Large intestine (tissue), 3 donors: ENCODE results near the gene SHISA4. TPM values are rescaled to one million over a fixed set of nuclear protein-coding genes. Genes with fewer than 3 reads are reported as not detected.

ENCODE experiments used
- DNase-seq, 2 donors: peaks; one replicate each; pipeline versions ENCODE4 v3.0.0 to v3.0.0-alpha.2; 2013
- H3K27ac ChIP-seq: one replicate; pipeline ENCODE4 v1.5.1; 2013; ENCODE audit warnings: low read length
- H3K27me3 ChIP-seq: 2 replicates; pipeline ENCODE4 v1.6.1; 2013; ENCODE audit warnings: low read length; ENCODE audit not compliant: control insufficient read depth, insufficient read depth
- H3K36me3 ChIP-seq: 2 replicates; pipeline ENCODE4 v1.6.1; 2013; ENCODE audit warnings: low read length; ENCODE audit not compliant: control insufficient read depth, insufficient read depth
- H3K4me1 ChIP-seq: one replicate; pipeline ENCODE4 v1.6.1; 2013; ENCODE audit warnings: low read length; ENCODE audit not compliant: control insufficient read depth, insufficient read depth
- H3K4me3 ChIP-seq: one replicate; pipeline ENCODE4 v1.5.1; 2013; ENCODE audit warnings: low read length
- H3K9me3 ChIP-seq: one replicate; pipeline ENCODE4 v1.6.1; 2013; ENCODE audit warnings: mild to moderate bottlenecking, low read depth, low read length, moderate library complexity; ENCODE audit not compliant: control insufficient read depth
- WGBS: methylation state at CpG from one replicate; pipeline ENCODE4 v1.1.5; 2013; ENCODE audit warnings: low lambda C conversion rate; ENCODE audit not compliant: insufficient coverage; 5-methylcytosine and 5-hydroxymethylcytosine counted together
- polyA plus RNA-seq: library from polyadenylated mRNA; unstranded; fragments of 120-200 nt; gene quantifications from one replicate; pipeline ENCODE4 v1.2.1, GENCODE V29; 2013

The SHISA4 gene
- polyA plus RNA-seq, 1 donor: 6.0 TPM

- Histone ChIP-seq H3K27me3 (peaks cover 60% of the 10 kb centered on the region), H3K4me3 (peak overlapping the region; percentile 40), H3K36me3 (no peaks in the 10 kb centered on the region), H3K27ac (no peak overlapping the region), H3K9me3 (peaks cover 3% of the 10 kb centered on the region), H3K4me1 (peaks cover 6% of the 10 kb centered on the region)
- WGBS: no CpG with 5 or more reads among the region's 33 CpGs
- DNase-seq: no peak
Observed at GRCh38 chr1:201889090-201889968, 631 bp downstream of the SHISA4 start.

DNA sequence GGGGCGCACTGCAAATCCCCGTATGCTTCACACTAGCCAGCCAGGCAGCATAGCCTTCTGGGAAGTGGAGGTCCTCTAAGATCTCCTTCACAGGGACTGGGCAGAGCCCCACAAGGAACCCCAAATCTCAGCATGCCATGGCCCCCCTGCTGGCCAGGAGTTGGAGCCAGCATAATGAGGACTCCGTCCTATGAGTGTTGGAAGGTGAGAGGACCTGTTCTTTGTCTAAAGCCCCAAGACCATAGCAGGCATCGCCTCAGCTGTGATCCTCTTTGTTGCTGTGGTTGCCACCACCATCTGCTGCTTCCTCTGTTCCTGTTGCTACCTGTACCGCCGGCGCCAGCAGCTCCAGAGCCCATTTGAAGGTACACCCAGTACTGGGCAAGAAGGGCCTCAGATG, 1.5 kb downstream of the SHISA4 start:
- WGBS: no CpG with 5 or more reads among the region's 7 CpGs
- DNase-seq: no peak
- H3K27ac ChIP-seq: no peak overlapping the region

GRCh38 chr1:201890806-201891450, 2.2 kb downstream of the SHISA4 start:
- H3K4me3 ChIP-seq: no peak overlapping the region
- H3K36me3 ChIP-seq: no peaks in the 10 kb centered on the region
- peaks cover 6% of the 10 kb centered on the region for H3K4me1 ChIP-seq
- peaks cover 48% of the 10 kb centered on the region for H3K27me3 ChIP-seq
- H3K27ac ChIP-seq: no peak overlapping the region
- no peak for DNase-seq
- peaks cover 3% of the 10 kb centered on the region for H3K9me3 ChIP-seq
- no CpG with 5 or more reads among the region's 3 CpGs for WGBS

More for the DNA sequence above, 1.5 kb downstream of the SHISA4 start:
- Histone ChIP-seq H3K36me3 (no peaks in the 10 kb centered on the region), H3K4me1 (peaks cover 6% of the 10 kb centered on the region), H3K4me3 (no peak overlapping the region), H3K27me3 (peaks cover 53% of the 10 kb centered on the region), H3K9me3 (peaks cover 3% of the 10 kb centered on the region)

GRCh38 chr1:201891451-201892045, 2.9 kb downstream of the SHISA4 start:
- DNase-seq: no peak
- no peak overlapping the region for H3K4me3 ChIP-seq
- H3K9me3 ChIP-seq: peaks cover 3% of the 10 kb centered on the region
- H3K27me3 ChIP-seq: peaks cover 43% of the 10 kb centered on the region
- peaks cover 6% of the 10 kb centered on the region for H3K4me1 ChIP-seq
- WGBS: no CpG with 5 or more reads among the region's 5 CpGs
- no peaks in the 10 kb centered on the region for H3K36me3 ChIP-seq
- no peak overlapping the region for H3K27ac ChIP-seq

DNA sequence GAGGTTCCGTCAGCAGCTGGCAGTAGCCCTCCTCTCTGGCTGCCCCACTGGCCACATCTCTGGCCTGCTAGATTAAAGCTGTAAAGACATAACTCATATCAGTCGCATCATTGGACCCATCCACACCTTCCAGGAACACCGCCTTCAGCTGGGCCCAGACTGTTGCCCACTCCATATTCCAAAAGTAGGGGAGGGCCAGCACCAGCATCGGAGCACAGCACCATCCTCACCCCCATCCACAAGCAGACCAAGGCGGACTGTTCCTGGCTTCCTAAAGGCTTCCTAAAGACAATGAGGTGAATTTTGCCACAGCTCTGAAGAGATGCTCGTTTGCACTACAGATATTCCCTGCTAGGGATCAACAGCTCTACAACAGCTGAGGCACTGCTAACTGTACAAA, 3.5 kb downstream of the SHISA4 start:
- H3K9me3 ChIP-seq: peaks cover 3% of the 10 kb centered on the region
- no peak for DNase-seq
- WGBS: no CpG with 5 or more reads among the region's 6 CpGs
- no peaks in the 10 kb centered on the region for H3K36me3 ChIP-seq
- H3K27ac ChIP-seq: no peak overlapping the region
- H3K4me3 ChIP-seq: no peak overlapping the region
- H3K4me1 ChIP-seq: peaks cover 6% of the 10 kb centered on the region
- H3K27me3 ChIP-seq: peaks cover 37% of the 10 kb centered on the region

DNA sequence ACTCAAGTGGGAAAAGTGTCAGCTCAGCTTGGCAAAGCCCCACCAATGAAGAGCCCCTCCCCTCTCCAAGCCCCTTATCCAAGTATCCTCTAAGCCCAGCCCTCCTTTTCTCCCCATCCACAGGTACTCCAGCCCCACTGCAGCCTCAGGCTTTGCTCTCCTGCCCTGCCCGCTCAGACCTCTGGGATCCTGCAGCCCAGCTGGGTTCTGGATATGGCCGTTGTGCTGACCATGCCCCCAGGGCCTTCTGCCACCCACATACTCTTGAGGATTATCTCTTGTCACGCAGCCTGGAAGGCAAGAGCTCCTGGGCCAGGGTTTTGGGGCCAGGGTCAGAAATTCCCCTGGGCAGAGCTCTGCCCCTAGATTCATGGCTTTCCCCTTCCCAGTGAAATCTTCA, 4.7 kb downstream of the SHISA4 start:
- H3K36me3 ChIP-seq: no peaks in the 10 kb centered on the region
- peaks cover 24% of the 10 kb centered on the region for H3K27me3 ChIP-seq
- H3K4me3 ChIP-seq: no peak overlapping the region
- WGBS: no CpG with 5 or more reads among the region's 3 CpGs
- no peak overlapping the region for H3K27ac ChIP-seq
- peaks cover 6% of the 10 kb centered on the region for H3K4me1 ChIP-seq
- DNase-seq: no peak
- peaks cover 3% of the 10 kb centered on the region for H3K9me3 ChIP-seq

GRCh38 chr1:201894343-201895119, 5.8 kb downstream of the SHISA4 start:
- DNase-seq: no peak
- Histone ChIP-seq H3K36me3 (no peaks in the 10 kb centered on the region), H3K27ac (no peak overlapping the region), H3K4me1 (no peaks in the 10 kb centered on the region), H3K4me3 (no peak overlapping the region), H3K27me3 (peaks cover 15% of the 10 kb centered on the region), H3K9me3 (no peaks in the 10 kb centered on the region)
- WGBS: 100% methylated on average over 1 of the region's 5 CpGs

DNA sequence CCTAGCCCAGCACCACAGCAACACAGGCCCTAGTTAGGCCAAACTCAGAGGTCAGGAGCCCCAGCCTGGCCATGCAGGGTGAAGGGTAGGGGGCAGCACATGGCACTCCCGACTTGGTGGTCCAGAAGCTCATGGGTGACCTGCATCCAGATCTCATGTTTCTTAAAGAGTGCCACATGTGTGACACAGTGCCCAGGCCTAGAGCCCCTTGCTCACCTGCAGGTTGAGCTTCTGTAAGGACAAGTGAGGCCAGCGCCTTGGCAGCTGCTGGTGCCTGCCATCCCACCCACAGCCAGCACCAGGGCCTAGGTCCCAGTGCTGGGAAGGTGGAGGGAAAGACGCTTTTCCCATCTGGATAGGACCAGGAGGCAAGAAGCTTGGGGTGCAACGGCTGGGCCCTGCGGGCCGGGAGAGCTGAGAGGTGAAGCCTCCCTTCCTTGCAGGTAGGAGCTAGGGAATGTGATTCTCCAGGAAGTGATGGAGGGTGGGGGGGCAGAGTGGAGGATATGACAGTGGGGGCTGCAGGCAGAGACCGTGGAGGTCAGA, 6.5 kb downstream of the SHISA4 start:
- no peak overlapping the region for H3K4me3 ChIP-seq
- WGBS: no CpG with 5 or more reads among the region's 7 CpGs
- no peak overlapping the region for H3K27ac ChIP-seq
- no peak for DNase-seq
- H3K27me3 ChIP-seq: peaks cover 13% of the 10 kb centered on the region
- H3K9me3 ChIP-seq: no peaks in the 10 kb centered on the region
- H3K4me1 ChIP-seq: no peaks in the 10 kb centered on the region
- no peaks in the 10 kb centered on the region for H3K36me3 ChIP-seq

DNA sequence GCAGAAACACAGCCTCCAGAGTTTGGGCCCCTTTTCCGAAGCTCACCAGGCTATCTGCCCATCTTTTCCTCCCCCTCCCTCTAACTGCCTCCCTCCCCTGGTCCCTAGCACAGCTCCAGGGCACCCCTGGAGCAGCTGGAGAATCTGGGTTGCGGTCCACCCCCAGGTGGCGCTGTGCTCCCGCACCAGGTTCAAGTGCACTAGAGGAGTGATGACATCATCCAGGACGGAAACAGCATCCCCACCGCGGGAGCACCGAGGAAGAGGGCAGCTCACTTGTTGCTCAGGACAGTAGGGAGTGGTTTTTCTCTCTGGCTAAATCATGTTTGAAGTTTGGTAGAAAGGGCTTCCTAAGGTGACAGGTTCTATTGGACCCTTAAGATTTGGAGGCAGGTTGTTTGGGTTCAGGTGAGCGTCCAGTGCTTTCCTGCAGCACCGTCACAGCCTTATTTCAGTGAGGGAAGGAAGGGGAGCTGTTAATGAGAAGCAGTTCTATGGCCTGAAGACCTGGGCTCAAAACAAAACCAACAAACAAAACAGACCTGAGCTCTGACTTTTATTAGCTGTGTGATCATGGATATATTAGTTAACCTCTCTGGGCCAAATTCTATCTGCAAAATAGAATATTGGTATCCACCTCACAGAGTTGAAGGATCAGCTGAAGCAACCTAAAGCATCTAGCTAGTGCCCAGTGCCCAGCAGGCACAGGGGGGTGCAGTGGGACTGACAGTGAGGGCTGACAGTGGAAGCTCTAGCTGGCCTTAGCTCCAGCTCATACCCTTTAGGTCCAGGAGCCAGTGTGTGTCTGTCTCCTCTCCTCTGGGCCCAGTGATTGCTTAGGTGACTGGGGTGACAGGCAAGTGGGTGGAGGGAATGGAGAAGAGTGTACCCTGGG, 7.5 kb downstream of the SHISA4 start:
- DNase-seq: peak; percentile 80 to 91
- Histone ChIP-seq H3K4me1 (no peaks in the 10 kb centered on the region), H3K9me3 (no peaks in the 10 kb centered on the region), H3K36me3 (no peaks in the 10 kb centered on the region), H3K27me3 (peaks cover 4% of the 10 kb centered on the region), H3K4me3 (no peak overlapping the region), H3K27ac (no peak overlapping the region)
- no CpG with 5 or more reads among the region's 10 CpGs for WGBS
